Measurements from ENCODE around the gene MYO1B. TPM values are rescaled to one million over a fixed set of nuclear protein-coding genes. Genes with fewer than 3 reads are reported as not detected.
A peak's percentile ranks its signal among the peaks of the same experiment; 100 is the strongest.

The MYO1B gene
- total RNA-seq, 1 donor from 2014 or later: 85.2 TPM

- DNase-seq (ENCODE audit: low spot score in 2 of 2) (no peak), FAIRE-seq (no peak)
These were observed 105.6 kb downstream of the MYO1B start for GRCh38 chr2:191350826-191351225.

DNA sequence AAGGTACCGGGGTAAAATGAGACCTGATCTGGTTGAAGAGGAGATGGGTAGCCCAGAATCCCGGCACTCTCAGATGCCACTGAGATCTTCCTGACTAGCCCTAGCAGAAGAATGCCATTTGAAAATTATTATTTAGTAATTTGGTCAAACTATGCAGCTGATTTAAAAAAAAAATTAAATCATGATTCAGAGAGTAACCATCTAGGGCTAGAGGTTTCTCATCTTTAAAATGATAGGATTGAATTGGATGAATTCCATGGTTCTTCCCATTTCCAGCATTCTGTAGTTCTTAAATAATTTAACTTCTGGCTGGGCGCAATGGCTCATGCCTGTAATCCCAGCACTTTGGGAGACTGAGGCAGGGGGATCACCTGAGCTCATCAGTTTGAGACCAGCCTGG is 106.1 kb downstream of the MYO1B start:
- DNase-seq (ENCODE audit: low spot score in 2 of 2) (no peak), FAIRE-seq (no peak)

GRCh38 chr2:191351921-191352320 is 106.7 kb downstream of the MYO1B start:
- DNase-seq (ENCODE audit: low spot score in 2 of 2): no peak
- no peak for FAIRE-seq

DNA sequence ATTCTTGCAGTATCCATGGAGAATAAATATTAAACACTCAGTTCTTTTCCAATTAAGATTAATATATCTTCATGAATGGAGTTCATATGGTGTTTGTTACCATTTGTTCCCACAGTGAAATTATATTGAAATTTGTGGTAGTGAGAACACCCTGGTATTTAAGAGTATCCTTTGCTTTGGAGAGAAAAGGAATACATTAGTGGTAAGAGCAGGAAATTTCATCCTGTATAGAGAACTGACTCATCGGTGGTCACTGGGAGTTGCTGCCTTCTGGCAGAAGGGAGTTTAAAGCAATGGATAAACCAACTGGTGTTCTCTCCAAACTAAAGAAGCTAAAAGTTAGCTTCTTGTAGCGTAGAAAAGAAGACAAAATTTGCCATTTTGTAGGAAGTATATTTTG is 107.3 kb downstream of the MYO1B start:
- DNase-seq (ENCODE audit: low spot score in 2 of 2) (no peak), FAIRE-seq (no peak)

- FAIRE-seq (no peak), DNase-seq (ENCODE audit: low spot score in 2 of 2) (no peak)
These were observed 110.1 kb downstream of the MYO1B start for GRCh38 chr2:191355170-191355758.

GRCh38 chr2:191357678-191358077 is 112.5 kb downstream of the MYO1B start:
- FAIRE-seq (no peak), DNase-seq (ENCODE audit: low spot score in 2 of 2) (no peak)

- DNase-seq (ENCODE audit: low spot score in 2 of 2) (no peak), FAIRE-seq (no peak)
These were observed 113.3 kb downstream of the MYO1B start for GRCh38 chr2:191358325-191359025.

DNA sequence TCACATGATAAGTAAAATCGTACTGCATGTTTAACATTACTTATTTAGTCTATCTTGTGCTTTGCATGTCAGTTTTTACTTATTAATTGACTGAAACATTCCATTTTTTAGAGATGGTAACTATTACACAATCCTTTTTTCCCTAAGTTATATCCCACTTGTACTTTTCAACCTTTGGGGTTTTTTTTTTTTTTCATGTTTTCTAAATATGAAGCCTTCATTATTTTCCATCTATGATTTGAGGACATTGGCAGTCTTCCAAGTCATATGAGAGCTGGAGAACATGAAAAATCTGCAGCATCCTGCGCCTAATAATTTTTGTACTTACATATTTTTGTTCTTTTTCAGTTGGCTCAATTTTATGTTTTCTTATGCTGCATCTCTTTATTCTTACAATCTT is 113.9 kb downstream of the MYO1B start:
- FAIRE-seq (no peak), DNase-seq (ENCODE audit: low spot score in 2 of 2) (no peak)

DNA sequence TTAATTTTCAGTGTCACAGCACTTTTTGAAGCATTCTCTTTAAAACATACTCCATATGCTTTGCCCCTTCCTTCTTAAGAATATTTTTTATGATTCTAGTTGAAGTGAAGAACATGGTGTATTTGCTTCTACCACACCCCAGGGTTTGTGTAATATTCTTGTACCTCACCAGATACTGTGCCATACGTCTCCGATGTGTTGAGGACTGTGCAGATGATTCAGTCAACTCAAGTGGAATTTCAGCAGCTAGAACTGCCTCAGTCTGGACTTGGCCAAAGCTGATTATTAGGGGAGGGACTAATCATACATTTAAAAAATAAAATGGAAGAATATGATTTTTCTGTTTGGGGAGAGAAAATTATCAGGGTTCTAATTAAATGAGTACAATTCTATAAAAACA is 115.7 kb downstream of the MYO1B start:
- DNase-seq (ENCODE audit: low spot score in 2 of 2): no peak
- FAIRE-seq: no peak

DNA sequence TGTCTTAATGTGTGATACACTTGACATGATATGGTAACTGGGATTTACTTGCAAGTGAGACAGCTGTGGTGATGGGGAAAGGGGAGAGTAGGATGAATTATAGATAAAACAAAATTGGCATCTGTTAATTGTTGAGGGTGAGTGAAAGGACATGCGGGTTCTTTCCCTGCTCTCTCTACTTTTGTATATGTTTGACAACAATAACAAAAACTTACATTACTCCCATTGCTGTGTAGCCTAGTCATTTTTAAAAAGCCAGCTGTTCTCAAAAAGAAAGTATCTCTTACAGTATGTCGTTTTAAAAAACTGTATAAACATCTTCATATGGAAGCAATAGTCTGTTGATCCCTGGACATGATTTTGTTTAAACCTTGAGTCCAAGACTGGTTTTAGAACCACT is 117.6 kb downstream of the MYO1B start:
- FAIRE-seq: no peak
- no peak for DNase-seq (ENCODE audit: low spot score in 2 of 2)

GRCh38 chr2:191363267-191363666 is 118.1 kb downstream of the MYO1B start:
- FAIRE-seq: no peak

GRCh38 chr2:191365089-191365488 is 119.9 kb downstream of the MYO1B start:
- no peak for FAIRE-seq
- no peak for DNase-seq (ENCODE audit: low spot score in 2 of 2)

More at GRCh38 chr2:191363267-191363666, 118.1 kb downstream of the MYO1B start:
- no peak for DNase-seq (ENCODE audit: low spot score in 2 of 2)

- no peak for FAIRE-seq
These were observed 121.0 kb downstream of the MYO1B start for GRCh38 chr2:191366199-191366598.

GRCh38 chr2:191369034-191369433 is 123.8 kb downstream of the MYO1B start:
- no peak for FAIRE-seq

More at GRCh38 chr2:191366199-191366598, 121.0 kb downstream of the MYO1B start:
- DNase-seq (ENCODE audit: low spot score in 2 of 2): no peak

DNA sequence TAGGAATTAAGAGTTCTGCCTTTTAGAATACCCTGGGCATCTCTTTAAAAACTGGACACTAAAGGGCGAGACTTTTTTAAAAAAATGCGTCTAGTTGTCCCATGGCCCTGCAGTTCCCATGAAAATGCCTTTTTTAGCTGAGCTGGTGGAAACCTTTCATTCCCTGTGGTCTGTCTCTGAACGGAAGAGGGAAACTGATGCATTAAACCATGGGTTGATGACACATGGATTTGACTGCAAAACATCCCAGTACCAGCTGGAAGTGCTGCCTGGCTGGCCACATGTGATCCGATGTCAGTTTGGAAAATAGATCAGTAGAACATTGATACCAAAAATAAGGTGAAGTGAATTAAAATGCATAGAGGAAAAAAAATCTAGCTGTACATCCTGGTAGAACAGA is 129.2 kb downstream of the MYO1B start:
- no peak for DNase-seq (ENCODE audit: low spot score in 2 of 2)
- FAIRE-seq: no peak

More at GRCh38 chr2:191369034-191369433, 123.8 kb downstream of the MYO1B start:
- no peak for DNase-seq (ENCODE audit: low spot score in 2 of 2)

DNA sequence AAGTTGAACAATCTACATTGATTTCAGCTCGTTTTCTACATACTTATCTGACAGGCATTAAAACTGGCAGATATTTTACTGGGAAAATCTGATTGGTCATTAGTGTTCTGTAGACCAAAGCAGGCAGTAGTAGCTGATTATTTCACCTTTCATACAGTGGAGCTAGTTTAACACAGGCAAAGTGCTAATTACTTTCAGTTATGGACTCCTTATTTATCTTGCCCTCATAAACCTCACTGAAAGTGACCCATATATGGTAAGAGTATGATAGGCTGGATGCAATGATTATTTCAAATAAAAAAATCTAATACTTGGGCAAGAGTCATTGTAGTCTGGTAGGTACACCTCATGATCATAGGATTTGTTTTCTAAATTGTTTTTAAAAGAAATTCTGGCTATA is 129.7 kb downstream of the MYO1B start:
- FAIRE-seq (no peak), DNase-seq (ENCODE audit: low spot score in 2 of 2) (no peak)

DNA sequence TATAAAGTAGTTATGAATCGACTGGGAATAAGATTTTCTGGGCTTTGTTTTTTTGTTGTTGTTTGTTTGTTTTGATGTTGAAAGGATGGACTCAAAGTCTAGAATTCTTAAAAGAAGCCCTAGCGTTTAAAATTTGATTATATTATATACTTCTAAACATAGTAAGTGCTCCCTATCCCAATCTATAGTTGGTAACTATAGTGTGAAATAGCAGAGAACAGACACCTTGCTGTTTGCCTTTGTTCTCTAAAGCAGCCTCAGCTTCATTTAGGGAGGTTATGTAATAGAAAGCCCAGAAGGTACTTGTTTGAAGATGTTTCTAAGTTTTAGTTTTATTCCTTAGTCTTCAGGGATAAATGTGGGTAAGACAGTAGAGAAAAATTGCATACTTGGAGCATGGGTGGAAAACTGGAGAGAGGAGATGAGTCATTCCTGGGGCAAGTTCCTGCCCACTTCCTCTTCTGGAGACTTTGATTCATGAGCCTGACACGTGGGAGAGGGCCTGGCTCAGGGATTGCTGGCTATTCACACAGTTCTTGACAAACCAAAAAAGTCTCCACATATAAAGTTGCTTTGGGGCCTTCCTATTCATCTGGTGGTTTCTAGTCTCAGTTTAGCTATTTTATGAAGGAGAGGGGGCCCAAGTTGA is 131.9 kb downstream of the MYO1B start:
- FAIRE-seq (no peak), DNase-seq (ENCODE audit: low spot score in 2 of 2) (peak in 1 of 2 donors; percentile 20)

GRCh38 chr2:191379375-191379774 is 134.2 kb downstream of the MYO1B start:
- DNase-seq (ENCODE audit: low spot score in 2 of 2) (no peak), FAIRE-seq (no peak)

DNA sequence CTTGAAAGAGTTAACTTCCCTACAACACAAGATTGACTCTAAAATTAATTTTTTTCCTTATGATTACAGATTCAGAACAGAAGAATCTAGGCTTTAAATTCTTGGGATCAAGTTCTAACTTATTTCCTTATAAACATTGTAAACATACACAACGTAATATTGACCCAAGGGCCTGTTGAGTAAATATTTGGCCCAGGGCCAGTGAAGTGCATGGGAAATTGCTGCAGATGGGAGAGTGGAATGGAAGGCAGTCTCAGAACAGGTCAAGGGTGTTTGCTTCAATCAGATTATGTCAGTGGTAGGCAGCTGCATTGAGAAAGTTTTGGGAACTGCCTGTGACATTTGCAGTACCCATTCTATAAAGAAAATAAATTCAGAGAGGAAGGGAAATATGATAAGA is 137.6 kb downstream of the MYO1B start:
- no peak for FAIRE-seq
- DNase-seq (ENCODE audit: low spot score in 2 of 2): no peak

- FAIRE-seq (no peak), DNase-seq (ENCODE audit: low spot score in 2 of 2) (no peak)
These were observed 138.3 kb downstream of the MYO1B start for GRCh38 chr2:191383486-191383885.

DNA sequence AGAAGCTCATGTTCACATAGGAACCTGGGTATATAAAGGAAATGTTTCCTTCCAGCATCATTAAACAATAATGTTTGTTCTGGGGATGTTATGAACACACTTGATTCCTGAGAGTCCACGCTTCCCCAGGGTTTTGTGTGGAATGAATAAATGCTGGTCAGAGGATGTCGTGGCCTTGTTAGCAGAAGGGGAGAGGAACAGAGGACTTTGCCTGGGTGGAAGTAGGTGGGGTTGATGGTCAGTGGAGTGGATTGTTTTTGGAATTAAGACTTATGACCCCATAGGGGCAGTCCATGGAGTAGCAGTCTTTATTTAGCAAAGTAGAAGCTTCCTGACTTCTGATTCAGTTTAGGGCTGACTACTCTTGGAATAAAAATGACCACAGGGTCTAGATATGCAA is 139.6 kb downstream of the MYO1B start:
- DNase-seq (ENCODE audit: low spot score in 2 of 2) (no peak), FAIRE-seq (no peak)
